HG02610 (cell line): ENCODE results near the gene ARHGEF28.

ENCODE experiments used
- ATAC-seq: cut with Tn5 transposase; IDR thresholded peaks from one replicate; pipeline ENCODE4 v1.9.1; 2021; ENCODE audit warnings: mild to moderate bottlenecking, moderate library complexity; ENCODE audit not compliant: unreplicated experiment

ARHGEF28 gene

GRCh38 chr5:73728493-73729273, 102.7 kb downstream of the ARHGEF28 start:
- no peak for ATAC-seq

DNA sequence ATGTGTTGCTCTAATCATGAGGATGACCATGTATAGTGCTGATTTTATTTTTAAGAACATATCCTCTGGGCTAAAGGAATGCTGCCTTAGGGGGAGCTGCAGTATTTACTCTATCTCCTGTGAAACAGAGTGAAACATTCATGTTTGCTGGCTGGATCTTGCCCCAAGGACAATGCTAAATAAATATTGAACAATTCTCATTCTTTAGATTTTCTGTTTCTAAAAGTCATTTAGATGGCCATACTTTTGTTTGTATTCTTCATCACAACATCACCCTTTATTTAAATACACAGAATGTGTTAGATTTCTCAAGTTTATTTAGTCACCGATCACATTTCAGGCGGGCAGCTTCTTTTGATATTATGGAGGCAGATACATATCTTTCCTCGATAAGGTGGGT, 103.3 kb downstream of the ARHGEF28 start:
- ATAC-seq: no peak

DNA sequence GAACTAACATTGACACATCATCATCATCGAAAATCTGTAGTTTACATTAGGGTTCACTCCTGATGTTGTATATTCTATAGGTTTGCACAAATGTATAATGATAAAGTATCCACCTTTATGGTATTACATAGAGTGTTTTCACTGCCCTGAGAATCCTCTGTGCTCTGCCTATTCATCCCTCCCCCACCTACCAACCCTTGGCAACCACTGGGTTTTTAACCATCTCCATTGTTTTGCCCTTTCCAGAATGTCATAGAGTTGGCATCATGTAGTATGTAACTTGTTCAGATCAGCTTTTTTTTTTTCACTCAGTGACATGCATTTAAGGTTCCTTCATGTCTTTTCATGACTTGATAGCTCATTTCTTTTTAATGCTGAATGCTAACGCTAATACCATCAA, 106.0 kb downstream of the ARHGEF28 start:
- ATAC-seq: no peak

GRCh38 chr5:73733219-73733618, 107.2 kb downstream of the ARHGEF28 start:
- ATAC-seq: no peak

DNA sequence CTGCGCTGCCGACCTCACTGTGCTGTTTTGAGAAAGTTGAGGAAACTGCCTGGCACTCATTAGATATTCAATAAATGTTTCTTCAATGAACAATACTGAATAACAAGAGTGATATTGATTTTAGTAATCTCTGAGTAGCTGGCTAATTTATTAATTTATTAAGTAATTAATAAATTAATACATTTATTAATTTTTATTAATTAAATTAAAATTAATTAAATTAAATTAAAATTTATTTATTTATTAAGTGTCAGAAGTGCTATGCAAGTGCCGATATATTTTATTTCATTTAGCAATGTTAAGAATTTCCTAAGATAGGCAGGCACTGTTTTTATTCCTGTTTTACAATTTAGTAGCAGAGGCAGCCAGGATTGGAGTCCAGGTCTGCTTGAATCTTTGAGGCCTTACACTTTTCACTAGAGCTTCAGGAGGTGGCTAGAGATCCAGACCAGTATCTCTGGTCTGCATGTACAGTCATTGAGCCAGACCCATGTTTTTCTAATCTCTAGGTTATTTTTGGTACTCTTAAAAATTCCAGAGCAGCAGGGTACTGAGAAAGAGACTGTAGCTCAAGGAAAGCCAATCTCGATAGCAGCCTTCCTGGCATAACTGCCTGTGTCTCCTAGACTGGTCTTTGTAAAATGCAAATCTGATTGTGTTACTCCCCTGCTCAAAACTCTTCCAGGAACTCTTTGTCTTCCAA, 109.2 kb downstream of the ARHGEF28 start:
- no peak for ATAC-seq

DNA sequence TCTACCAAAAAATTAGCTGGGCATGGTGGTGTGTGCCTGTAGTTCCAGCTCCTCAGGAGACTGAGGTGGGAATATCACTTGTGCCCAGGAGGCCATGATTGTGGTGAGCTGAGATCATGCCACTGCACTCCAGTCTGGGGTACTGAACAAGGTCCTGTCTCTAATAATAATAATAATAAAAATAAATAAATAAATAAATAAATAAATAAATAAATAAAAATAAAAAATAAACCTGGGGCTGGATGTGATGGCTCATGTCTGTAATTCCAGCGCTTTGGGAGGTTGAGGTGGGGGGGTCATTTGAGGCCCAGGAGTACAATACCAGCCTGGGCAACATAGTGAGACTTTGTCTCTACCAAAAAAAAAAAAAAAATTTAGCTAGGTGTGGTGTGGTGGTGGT, 113.7 kb downstream of the ARHGEF28 start:
- ATAC-seq: no peak

DNA sequence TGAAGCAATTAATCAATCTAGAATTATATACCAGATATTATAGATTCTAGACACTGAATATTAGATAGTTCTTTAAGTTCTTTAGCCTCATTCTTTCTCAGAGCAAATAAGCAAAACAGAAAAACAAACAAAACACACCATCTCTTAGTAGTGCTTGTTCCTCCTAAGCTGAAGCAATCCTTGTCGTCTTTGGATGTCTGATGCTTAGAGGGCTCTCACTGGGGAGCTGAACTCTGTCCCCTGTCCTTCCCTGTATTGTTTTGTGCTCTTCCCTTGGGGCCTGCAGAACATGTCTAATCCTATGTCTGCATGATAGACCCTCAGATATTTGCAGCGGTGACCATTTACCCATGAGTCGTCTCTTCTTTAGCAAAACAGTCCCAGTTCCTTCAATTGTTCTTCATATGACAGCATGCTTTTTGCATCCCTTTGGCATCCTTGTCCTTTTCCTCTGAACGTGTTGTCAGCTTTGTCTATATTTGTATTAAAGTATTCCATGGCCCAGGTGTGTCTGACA, 114.3 kb downstream of the ARHGEF28 start:
- no peak for ATAC-seq

DNA sequence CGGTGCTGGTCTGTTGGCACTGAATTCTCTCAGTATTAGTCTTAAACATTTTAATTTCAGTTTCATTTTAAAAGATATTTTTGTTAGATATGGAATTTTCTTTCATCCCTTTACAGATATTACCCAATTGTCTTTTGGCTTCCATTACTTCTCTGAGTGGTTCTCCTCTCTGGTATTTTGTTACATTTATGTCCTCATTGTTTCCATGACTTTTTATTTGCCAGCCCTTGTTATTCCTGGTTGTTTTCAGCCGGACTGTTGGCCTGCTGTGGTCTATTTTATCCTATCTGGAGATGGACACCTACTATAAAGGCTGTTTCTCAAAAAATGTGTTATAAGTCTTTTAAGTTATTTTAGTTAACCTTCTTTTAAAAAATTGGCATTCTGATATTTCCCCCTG, 117.2 kb downstream of the ARHGEF28 start:
- ATAC-seq: no peak

DNA sequence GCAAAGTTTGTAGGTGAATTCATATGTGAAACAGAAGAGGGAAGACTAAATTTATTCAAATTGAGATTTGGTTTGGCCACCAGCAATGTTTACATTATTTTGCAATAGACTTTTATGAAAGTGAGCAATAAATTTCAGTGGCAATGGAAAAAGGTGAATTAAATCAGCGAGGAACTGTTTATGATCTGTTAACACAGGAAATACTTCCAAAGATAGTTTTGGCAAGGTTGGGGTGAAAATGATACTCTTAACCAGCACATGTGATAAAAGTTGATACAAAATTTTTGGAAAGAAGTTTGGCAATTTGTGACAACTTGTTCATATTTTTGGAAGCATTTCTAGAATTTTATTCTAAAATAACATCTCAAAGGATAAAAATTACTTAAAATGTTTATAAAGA, 119.8 kb downstream of the ARHGEF28 start:
- ATAC-seq: no peak

- ATAC-seq: no peak
These were observed 120.6 kb downstream of the ARHGEF28 start for GRCh38 chr5:73746608-73747007.

- no peak for ATAC-seq
These were observed 121.8 kb downstream of the ARHGEF28 start for GRCh38 chr5:73747696-73748380.

- ATAC-seq: no peak
These were observed 122.8 kb downstream of the ARHGEF28 start for GRCh38 chr5:73748510-73749400.

- ATAC-seq: no peak
These were observed 123.7 kb downstream of the ARHGEF28 start for GRCh38 chr5:73749485-73750270.

DNA sequence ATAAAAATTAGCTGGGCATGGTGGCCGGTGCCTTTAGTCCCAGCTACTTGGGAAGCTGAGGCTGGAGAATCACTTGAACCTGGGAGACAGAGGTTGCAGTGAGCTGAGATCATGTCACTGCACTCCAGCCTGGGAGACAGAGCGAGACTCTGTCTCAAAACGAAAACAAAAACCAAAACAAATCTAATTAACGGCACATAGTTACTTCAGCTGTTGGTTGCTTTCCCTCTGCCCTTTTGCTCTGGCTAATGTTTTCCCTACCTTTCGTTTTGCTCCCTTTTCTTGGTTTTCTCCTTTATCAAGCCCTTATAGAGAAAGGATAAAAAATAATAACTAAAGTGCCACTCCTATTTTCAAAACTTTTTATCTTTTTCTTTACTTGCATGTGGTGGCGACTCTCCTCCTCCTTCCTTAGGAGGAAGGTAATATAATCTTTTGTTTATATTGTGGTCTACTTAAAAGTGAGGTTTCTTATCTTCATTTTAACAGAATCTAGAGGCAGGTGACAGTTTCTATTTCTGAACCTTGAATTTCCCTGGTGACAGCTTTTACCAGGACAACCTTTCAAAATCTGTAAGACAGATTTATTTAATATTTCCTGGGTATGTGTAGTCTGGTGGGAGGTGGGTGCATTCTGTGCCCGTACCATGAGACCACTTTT, 125.4 kb downstream of the ARHGEF28 start:
- peak; percentile 60 for ATAC-seq

- no peak for ATAC-seq
These were observed 128.3 kb downstream of the ARHGEF28 start for GRCh38 chr5:73754254-73754653.

GRCh38 chr5:73757416-73757815, 131.4 kb downstream of the ARHGEF28 start:
- no peak for ATAC-seq

DNA sequence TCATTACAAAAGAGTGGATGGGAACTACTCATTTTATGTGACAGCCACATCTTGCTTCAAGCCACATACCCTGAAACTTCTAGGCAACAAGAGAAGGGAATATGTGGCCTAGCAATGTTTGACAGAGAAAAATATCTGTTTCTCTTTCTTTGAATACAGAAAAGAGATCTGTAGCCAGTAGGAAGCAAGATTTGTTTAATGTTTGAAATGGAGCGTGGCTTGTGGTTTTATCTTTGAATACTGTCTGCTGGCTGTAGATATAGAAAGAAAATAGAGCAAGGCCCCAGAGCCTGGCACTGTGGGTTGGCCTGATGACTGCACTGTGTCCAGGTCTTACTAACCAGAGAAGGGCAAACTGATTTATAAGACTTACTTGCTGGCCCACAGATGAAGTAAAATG, 133.8 kb downstream of the ARHGEF28 start:
- no peak for ATAC-seq

GRCh38 chr5:73763300-73764032, 137.5 kb downstream of the ARHGEF28 start:
- ATAC-seq: no peak

DNA sequence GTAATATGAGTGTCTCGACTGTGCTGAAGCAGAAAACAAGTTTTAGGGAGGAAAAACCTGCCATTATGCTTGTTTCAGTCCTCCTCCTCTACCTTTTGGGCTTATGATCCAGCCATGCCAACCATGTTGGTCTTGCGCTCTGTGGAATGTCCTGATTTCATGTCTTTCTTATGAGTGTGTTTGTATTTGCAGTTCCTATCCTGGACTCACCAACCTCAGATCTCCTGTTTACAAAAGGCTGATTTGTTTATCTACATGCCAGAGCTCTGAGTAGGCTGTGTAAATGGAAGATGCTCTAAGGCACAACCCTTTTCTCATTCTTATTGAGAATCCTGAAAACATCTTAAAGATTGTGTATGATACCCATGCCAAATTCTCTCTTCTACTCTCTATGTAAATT, 138.6 kb downstream of the ARHGEF28 start:
- ATAC-seq: no peak
